Brain microvascular endothelial cell (primary cell): Measurements from ENCODE around the gene GSTM5.
"Not testable (repeated sequence)": the region's sequence is repeated elsewhere in the genome, so short reads cannot be mapped to it uniquely, and the experiment has no call there.

Source experiments
- DNase-seq: peaks from one replicate; pipeline ENCODE4 v3.0.0-alpha.2; 2020
- H3K27ac ChIP-seq: fragments of 250-450 bp; sonication (Bioruptor Pico); 2 replicates; pipeline ENCODE4 v1.5.1; 2020; ENCODE audit warnings: mild to moderate bottlenecking, moderate library complexity
- H3K27me3 ChIP-seq: fragments of 250-450 bp; sonication (Bioruptor Pico); replicated peaks from 2 replicates; pipeline ENCODE4 v1.5.1; 2020; ENCODE audit warnings: mild to moderate bottlenecking
- H3K36me3 ChIP-seq: fragments of 250-450 bp; sonication (Bioruptor Pico); replicated peaks from 2 replicates; pipeline ENCODE4 v1.5.1; 2020; ENCODE audit warnings: mild to moderate bottlenecking
- H3K4me3 ChIP-seq: 2 replicates; pipeline ENCODE4 v1.5.1; 2011; ENCODE audit warnings: low read depth, mild to moderate bottlenecking, control low read depth, low read length, moderate library complexity
- in situ Hi-C: cut with HindIII; loops from 2 replicates; pipeline ENCODE4 v1.10.0; 2017; ENCODE audit warnings: low sequenced_read_pairs, low pct_ligation_motif_present
- TF ChIP-seq, protein P1 (sequence below): IDR thresholded peaks from 2 replicates; pipeline ENCODE4 v1.5.1; 2011; ENCODE audit warnings: low read depth, mild to moderate bottlenecking, moderate library complexity, low read length, control low read depth, inconsistent platforms; ENCODE audit errors: missing control alignments

Gene GSTM5

DNA sequence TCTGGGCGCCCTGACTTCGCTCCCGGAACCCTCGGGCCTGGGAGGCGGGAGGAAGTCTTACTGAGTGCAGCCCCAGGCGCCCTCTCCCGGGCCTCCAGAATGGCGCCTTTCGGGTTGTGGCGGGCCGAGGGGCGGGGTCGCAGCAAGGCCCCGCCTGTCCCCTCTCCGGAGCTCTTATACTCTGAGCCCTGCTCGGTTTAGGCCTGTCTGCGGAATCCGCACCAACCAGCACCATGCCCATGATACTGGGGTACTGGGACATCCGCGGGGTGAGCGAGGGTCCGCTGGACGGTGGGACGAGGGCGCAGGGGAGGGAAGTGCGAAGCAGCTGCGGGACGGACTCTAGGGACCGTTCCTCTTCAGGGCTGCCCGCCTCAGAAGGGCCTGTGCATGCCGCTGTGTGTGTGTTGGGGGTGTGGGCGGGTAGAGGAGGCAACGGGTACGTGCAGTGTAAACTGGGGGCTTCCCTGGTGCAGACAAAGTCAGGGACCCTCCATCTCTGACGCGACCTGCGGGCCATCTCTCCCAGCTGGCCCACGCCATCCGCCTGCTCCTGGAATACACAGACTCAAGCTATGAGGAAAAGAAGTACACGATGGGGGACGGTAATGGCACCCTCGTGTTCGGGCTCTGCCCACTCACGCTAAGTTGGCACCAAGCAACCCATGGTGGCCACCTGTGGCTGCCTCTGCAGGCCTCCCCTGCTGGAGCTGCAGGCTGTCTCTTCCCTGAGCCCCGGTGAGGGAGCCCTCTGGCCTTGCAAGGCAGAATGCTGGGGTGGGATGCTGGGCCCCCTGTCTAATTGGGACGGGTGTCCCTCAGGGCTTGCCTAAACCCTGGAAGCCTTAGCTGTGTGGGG lies 24.2 kb upstream of the GSTM5 start, which contains the start of gene GSTM1:
Gene GSTM1 (plus strand): TSS at position 177 of the 859 bp plus-strand sequence. CDS start 57 bp downstream, at position 234.
- H3K27ac ChIP-seq = no peak within 1 kb of the TSS
- peak; percentile 43 for DNase-seq
- TF ChIP-seq, protein P1, sequence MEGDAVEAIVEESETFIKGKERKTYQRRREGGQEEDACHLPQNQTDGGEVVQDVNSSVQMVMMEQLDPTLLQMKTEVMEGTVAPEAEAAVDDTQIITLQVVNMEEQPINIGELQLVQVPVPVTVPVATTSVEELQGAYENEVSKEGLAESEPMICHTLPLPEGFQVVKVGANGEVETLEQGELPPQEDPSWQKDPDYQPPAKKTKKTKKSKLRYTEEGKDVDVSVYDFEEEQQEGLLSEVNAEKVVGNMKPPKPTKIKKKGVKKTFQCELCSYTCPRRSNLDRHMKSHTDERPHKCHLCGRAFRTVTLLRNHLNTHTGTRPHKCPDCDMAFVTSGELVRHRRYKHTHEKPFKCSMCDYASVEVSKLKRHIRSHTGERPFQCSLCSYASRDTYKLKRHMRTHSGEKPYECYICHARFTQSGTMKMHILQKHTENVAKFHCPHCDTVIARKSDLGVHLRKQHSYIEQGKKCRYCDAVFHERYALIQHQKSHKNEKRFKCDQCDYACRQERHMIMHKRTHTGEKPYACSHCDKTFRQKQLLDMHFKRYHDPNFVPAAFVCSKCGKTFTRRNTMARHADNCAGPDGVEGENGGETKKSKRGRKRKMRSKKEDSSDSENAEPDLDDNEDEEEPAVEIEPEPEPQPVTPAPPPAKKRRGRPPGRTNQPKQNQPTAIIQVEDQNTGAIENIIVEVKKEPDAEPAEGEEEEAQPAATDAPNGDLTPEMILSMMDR = peak; percentile 60
- H3K4me3 ChIP-seq = peak within 1 kb of the TSS; percentile 60
- H3K27me3 ChIP-seq = no peaks in the 10 kb centered on the region
- in situ Hi-C loops = no loop called here
- no peaks in the 10 kb centered on the region for H3K36me3 ChIP-seq

DNA sequence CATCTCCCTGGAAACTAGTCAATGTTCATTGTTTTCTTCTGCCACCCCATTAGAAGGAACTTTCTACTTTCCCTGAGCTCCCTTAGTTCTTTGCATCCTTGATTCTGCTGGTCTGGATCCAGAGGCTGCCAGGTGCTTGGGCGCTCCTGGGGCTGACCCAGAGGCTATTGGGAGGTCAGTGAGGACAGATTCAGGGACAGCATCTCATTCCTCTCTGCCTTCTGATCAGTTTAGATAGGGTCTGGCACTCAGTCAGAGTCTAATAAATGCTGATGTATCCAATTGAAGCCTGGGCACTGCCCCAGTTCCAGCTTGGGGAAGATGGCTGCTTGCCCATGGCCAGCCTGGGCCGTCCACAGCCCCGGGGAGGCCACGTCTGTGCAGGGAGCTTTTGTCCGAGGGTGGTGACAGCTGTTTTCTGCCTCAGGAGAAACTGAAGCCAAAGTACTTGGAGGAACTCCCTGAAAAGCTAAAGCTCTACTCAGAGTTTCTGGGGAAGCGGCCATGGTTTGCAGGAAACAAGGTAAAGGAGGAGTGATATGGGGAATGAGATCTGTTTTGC lies 22.1 kb upstream of the GSTM5 start:
- H3K4me3 ChIP-seq = no peak overlapping the region
- DNase-seq = no peak
- TF ChIP-seq, protein P1 = no peak
- H3K36me3 ChIP-seq = no peaks in the 10 kb centered on the region
- H3K27me3 ChIP-seq = no peaks in the 10 kb centered on the region
- H3K27ac ChIP-seq = no peak overlapping the region
- in situ Hi-C loops = no loop called here

DNA sequence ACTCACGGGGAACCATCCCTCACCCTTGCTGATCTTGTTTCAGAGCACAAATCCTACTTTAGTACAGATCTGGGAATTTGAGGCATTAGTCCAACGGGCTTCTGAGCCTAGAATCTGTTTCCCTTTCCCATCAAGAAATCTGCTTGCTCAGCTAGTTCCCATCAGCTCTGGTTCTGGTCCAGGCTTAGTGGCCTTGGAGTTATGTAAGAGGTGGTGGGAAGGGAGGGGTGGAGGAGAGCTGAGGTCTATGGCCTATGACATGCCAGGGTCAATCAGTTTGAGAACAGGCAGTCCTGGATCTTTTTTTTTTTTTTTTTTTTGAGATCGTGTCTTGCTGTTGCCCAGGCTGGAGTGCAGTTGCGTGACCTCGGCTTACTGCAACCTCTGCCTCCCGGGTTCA lies 20.3 kb upstream of the GSTM5 start:
- in situ Hi-C loops = no loop called here
- H3K36me3 ChIP-seq = no peaks in the 10 kb centered on the region

DNA sequence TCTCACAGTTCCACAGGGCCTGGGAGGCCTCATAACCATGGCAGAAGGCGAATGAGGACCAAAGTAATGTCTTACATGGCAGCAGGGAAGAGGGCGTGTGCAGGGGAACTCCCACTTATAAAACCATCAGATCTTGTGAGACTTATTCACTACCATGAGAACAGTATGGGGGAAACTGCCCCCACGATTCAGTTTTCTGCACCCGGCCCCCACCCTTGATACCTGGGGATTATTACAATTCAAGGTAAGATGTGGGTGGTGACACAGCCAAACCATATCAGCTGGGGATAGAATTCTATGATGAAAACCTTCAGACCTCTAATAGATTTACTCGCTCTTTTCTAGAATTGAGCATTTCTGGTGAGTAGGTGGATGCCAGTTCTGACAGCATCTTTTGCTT lies 17.7 kb upstream of the GSTM5 start:
- H3K27ac ChIP-seq, DNase-seq, H3K27me3 ChIP-seq, in situ Hi-C loops, H3K36me3 ChIP-seq, H3K4me3 ChIP-seq: not testable (repeated sequence)

More for the DNA sequence above, 20.3 kb upstream of the GSTM5 start:
- Histone ChIP-seq H3K27me3 (no peaks in the 10 kb centered on the region), H3K4me3 (no peak overlapping the region), H3K27ac (no peak overlapping the region)
- TF ChIP-seq, protein P1 = no peak
- DNase-seq = no peak

DNA sequence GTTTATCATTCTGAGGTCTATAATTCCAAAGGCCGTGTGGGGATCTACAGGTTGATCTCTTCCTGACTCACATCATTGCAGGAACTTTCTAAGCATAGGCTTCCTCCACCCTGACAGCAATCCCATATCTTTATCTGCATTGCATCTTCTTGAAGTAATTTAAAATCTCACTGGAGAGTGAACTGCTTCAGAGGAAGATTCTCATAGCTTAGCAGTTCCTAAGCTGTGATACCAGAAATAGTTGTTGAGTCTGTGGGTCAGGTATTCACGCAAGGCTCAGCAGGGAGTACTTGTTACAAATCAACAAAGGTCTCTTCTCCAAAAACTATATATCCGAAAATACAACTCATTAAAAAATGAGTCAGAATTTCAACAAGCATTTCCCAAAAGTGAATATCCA lies 16.9 kb upstream of the GSTM5 start:
- H3K27ac ChIP-seq, H3K36me3 ChIP-seq, H3K4me3 ChIP-seq, in situ Hi-C loops, DNase-seq, H3K27me3 ChIP-seq: not testable (repeated sequence)

DNA sequence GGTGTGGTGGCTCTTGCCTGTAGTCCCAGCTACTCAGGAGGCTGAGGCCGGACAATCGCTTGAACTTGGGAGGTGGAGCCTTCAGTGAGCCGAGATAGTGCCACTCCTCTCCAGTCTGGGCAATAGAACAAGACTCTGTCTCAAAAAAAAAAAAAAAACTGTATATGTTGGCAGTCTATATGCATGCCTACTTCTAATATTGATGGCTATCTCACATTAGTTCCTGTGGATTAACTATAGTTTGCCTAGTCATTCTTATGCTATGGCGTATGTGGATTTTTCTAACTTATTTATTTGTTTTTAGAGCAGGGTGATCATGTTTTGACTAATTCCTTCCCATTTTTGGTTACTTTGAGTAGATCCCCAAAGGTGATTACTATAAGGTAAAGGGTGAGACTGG lies 15.0 kb upstream of the GSTM5 start:
- no peaks in the 10 kb centered on the region for H3K27me3 ChIP-seq
- no peak overlapping the region for H3K27ac ChIP-seq
- TF ChIP-seq, protein P1 = no peak
- in situ Hi-C loops = no loop called here
- H3K36me3 ChIP-seq = no peaks in the 10 kb centered on the region
- H3K4me3 ChIP-seq = no peak overlapping the region
- no peak for DNase-seq

DNA sequence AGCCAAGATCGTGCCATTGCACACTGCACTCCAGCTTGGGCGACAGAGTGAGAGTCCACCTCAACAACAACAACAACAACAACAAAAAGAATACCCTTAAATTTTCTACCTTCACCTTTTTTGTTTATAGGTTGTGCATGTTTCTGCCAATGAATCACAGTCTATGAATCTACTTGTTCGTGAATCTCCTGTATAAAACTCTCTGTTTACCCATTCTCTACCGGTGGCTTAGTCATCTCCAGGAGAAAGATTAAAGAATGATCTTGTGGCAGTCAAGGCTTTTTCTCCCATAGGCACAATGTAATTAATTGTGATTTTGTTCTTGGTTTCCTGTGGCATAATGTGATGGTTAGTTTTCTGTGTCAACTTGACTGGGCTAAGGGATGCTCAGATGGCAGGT lies 14.2 kb upstream of the GSTM5 start:
- in situ Hi-C loops, H3K4me3 ChIP-seq, H3K27me3 ChIP-seq, H3K36me3 ChIP-seq, DNase-seq, H3K27ac ChIP-seq: not testable (repeated sequence)

DNA sequence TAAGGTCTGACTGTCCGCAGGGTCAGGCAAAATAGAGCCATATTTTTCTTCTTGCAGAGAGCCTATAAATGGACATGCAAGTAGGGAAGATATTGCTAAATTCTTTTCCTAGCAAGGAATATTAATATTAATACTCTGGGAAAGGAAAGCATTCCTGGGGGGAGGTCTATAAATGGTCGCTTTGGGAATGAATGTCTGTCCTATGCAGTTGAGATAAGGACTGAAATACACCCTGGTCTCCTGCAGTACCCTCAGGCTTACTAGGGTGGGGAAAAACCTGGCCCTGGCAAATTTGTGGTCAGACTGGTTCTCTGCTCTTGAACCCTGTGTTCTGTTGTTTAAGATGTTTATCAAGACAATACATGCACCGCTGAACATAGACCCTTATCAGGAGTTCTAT lies 9.1 kb upstream of the GSTM5 start:
- H3K27me3 ChIP-seq, H3K4me3 ChIP-seq, DNase-seq, in situ Hi-C loops, H3K27ac ChIP-seq, H3K36me3 ChIP-seq: not testable (repeated sequence)
